ENCODE measurements around the gene CDKL4.
"Not testable (repeated sequence)": the region's sequence is repeated elsewhere in the genome, so short reads cannot be mapped to it uniquely, and the experiment has no call there.

The CDKL4 gene

GRCh38 chr2:39158351-39158750 is 85.4 kb downstream of the CDKL4 start:
- no peak for DNase-seq (ENCODE audit: low read depth, low spot score)
- H3K4me3 ChIP-seq, result no peak overlapping the region
- H3K36me3 ChIP-seq (ENCODE audit: insufficient read depth, low read length), result no peaks in the 10 kb centered on the region
- no peaks in the 10 kb centered on the region for H3K9me3 ChIP-seq (ENCODE audit: low read depth, low read length)
- no peak overlapping the region for H3K27ac ChIP-seq
- TF ChIP-seq FOXP2 (optimal IDR thresholded peaks at IDR 0.05; ENCODE audit: control extremely low read depth, extremely low read length, insufficient read depth) (no peak), EZH2 (IDR thresholded peaks at IDR 0.05) (no peak), POLR2AphosphoS5 (IDR thresholded peaks at IDR 0.05; ENCODE audit: borderline replicate concordance, low read depth, low read length) (no peak)
- no peak overlapping the region for H3K9ac ChIP-seq (ENCODE audit: insufficient read length)

- H3K27ac ChIP-seq, result no peak overlapping the region
- DNase-seq (ENCODE audit: low read depth, low spot score), result no peak
- TF ChIP-seq POLR2AphosphoS5 (IDR thresholded peaks at IDR 0.05; ENCODE audit: borderline replicate concordance, low read depth, low read length) (no peak), FOXP2 (optimal IDR thresholded peaks at IDR 0.05; ENCODE audit: control extremely low read depth, extremely low read length, insufficient read depth) (no peak), EZH2 (IDR thresholded peaks at IDR 0.05) (no peak)
- no peaks in the 10 kb centered on the region for H3K36me3 ChIP-seq (ENCODE audit: insufficient read depth, low read length)
- no peak overlapping the region for H3K9ac ChIP-seq (ENCODE audit: insufficient read length)
- no peaks in the 10 kb centered on the region for H3K9me3 ChIP-seq (ENCODE audit: low read depth, low read length)
- H3K4me3 ChIP-seq, result no peak overlapping the region
Observed at GRCh38 chr2:39156846-39157245, 86.9 kb downstream of the CDKL4 start.

DNA sequence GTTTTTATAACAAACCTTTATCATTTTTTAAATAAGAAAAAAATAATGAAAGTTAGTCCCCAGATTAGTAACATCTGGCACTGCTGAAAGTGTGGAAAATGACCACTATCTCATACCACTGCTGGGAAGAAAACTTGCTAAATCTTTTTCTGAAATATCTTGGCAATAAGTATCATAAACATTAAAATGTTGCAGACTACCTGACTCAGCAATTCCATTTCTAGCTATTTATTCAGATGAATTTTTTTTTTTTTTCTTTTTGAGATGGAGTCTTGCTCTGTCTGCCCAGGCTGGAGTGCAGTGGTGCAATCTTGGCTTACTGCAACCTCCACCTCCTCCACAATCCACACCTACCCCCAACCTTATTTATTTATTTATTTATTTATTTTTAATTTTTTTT is 87.7 kb downstream of the CDKL4 start:
- TF ChIP-seq POLR2AphosphoS5 (IDR thresholded peaks at IDR 0.05; ENCODE audit: borderline replicate concordance, low read depth, low read length), result no peak
- no peak for TF ChIP-seq EZH2 (IDR thresholded peaks at IDR 0.05)
- TF ChIP-seq FOXP2 (optimal IDR thresholded peaks at IDR 0.05; ENCODE audit: control extremely low read depth, extremely low read length, insufficient read depth), result no peak
- no peaks in the 10 kb centered on the region for H3K36me3 ChIP-seq (ENCODE audit: insufficient read depth, low read length)
- DNase-seq (ENCODE audit: low read depth, low spot score), result no peak
- H3K9ac ChIP-seq (ENCODE audit: insufficient read length), result peak overlapping the region; percentile 32
- H3K9me3 ChIP-seq (ENCODE audit: low read depth, low read length), result no peaks in the 10 kb centered on the region
- H3K4me3 ChIP-seq, result peak overlapping the region; percentile 26; the same call in 1 of the 2 replicates
- peak overlapping the region; percentile 76 for H3K27ac ChIP-seq

DNA sequence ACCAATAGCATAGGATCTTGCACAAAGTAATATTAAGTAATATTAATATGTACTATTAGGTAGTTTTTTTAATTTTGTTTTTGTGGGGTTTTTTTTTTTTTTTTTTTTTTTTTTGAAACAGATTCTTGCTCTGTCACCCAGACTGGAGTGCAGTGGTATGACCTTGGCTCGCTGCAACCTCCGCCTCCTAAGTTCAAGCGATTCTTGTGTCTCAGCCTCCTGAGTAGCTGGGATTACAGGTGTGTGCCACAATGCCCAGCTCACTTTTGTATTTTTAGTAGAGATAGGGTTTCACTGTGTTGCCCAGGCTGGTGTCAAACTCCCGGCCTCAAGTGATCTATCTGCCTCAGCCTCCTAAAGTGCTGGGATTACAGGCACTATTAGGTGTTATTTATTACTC is 88.2 kb downstream of the CDKL4 start:
- DNase-seq (ENCODE audit: low read depth, low spot score), result not testable (repeated sequence)
- H3K27ac ChIP-seq, result peak overlapping the region; percentile 76

DNA sequence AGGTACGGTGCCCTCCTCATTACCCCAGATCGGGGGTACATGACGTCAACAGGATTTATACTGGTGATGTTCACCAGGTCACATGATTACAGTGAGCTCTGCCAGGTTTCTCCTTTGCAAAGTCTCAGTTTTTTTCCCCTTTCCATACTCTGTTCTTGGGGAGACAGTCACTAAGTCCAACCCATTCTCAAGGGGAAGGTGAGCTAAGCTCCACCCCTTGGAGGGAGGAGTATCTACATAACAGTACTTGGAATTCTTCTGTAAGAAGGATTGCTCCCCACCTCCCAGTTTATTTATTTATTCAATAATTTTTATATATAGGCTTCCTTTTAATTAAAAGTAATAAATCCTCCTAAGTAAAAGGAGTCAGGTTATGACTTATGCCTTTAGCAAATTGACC is 88.8 kb downstream of the CDKL4 start:
- Histone ChIP-seq H3K4me3 (no peak overlapping the region), H3K36me3 (ENCODE audit: insufficient read depth, low read length) (no peaks in the 10 kb centered on the region), H3K27ac (no peak overlapping the region), H3K9ac (ENCODE audit: insufficient read length) (no peak overlapping the region), H3K9me3 (ENCODE audit: low read depth, low read length) (no peaks in the 10 kb centered on the region)
- no peak for DNase-seq (ENCODE audit: low read depth, low spot score)
- TF ChIP-seq POLR2AphosphoS5 (IDR thresholded peaks at IDR 0.05; ENCODE audit: borderline replicate concordance, low read depth, low read length) (no peak), FOXP2 (optimal IDR thresholded peaks at IDR 0.05; ENCODE audit: control extremely low read depth, extremely low read length, insufficient read depth) (no peak), EZH2 (IDR thresholded peaks at IDR 0.05) (no peak)

More for the DNA sequence above, 88.2 kb downstream of the CDKL4 start:
- H3K9me3 ChIP-seq (ENCODE audit: low read depth, low read length); H3K9ac ChIP-seq (ENCODE audit: insufficient read length); H3K36me3 ChIP-seq (ENCODE audit: insufficient read depth, low read length); H3K4me3 ChIP-seq: not testable (repeated sequence)

DNA sequence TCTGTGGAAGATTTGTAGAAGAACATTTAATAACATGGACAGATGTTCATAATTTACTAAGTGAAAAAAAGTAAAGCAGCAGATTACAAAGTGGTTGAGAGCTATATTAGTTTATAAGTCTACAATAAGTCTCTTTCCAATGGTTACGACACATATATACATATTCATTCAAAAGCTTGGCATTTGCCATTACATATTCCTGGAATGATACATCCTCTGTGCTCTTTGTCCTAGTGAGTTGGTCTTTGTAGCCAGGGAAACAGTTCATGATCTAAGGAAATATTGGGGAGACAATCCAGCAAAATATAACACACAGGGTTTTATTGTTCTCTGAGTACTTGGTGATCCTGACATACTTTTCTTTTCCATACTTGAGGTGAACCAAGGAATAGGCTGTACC is 90.5 kb downstream of the CDKL4 start:
- no peak overlapping the region for H3K9ac ChIP-seq (ENCODE audit: insufficient read length)
- TF ChIP-seq POLR2AphosphoS5 (IDR thresholded peaks at IDR 0.05; ENCODE audit: borderline replicate concordance, low read depth, low read length) (no peak), FOXP2 (optimal IDR thresholded peaks at IDR 0.05; ENCODE audit: control extremely low read depth, extremely low read length, insufficient read depth) (no peak), EZH2 (IDR thresholded peaks at IDR 0.05) (no peak)
- H3K36me3 ChIP-seq (ENCODE audit: insufficient read depth, low read length), result no peaks in the 10 kb centered on the region
- no peaks in the 10 kb centered on the region for H3K9me3 ChIP-seq (ENCODE audit: low read depth, low read length)
- DNase-seq (ENCODE audit: low read depth, low spot score), result no peak
- no peak overlapping the region for H3K4me3 ChIP-seq
- no peak overlapping the region for H3K27ac ChIP-seq

GRCh38 chr2:39152504-39152903 is 91.3 kb downstream of the CDKL4 start:
- TF ChIP-seq POLR2AphosphoS5 (IDR thresholded peaks at IDR 0.05; ENCODE audit: borderline replicate concordance, low read depth, low read length) (no peak), EZH2 (IDR thresholded peaks at IDR 0.05) (no peak), FOXP2 (optimal IDR thresholded peaks at IDR 0.05; ENCODE audit: control extremely low read depth, extremely low read length, insufficient read depth) (no peak)
- Histone ChIP-seq H3K9ac (ENCODE audit: insufficient read length) (no peak overlapping the region), H3K36me3 (ENCODE audit: insufficient read depth, low read length) (no peaks in the 10 kb centered on the region), H3K9me3 (ENCODE audit: low read depth, low read length) (no peaks in the 10 kb centered on the region), H3K27ac (no peak overlapping the region), H3K4me3 (no peak overlapping the region)
- DNase-seq (ENCODE audit: low read depth, low spot score), result no peak

DNA sequence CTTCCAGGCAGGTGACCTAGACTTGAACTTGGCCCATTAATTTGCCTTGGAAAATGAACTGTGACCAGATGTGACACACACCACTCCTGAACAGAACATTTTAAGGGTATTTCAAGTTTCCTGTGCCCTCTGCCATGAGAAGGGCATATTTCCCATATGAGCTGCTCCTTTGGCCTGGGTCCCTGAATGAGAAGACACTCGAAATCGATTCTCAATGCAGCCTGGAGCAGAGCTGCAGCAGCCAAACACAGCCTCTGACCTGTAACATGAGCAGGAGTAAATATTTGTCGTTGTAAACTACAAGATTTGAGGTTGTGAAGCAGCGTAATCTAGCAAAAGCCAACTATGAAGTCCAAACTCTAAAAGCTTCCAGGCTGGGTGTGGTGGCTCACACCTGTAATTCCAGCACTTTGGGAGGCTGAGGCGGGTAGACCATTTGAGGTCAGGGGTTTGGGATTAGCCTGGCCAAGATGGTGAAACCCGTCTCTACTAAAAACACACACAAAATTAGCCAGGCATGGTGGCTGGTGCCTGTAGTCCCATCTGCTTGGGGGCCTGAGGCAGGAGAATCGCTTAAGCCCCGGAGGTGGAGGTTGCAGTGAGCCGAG is 92.8 kb downstream of the CDKL4 start:
- Histone ChIP-seq H3K9me3 (ENCODE audit: low read depth, low read length) (no peaks in the 10 kb centered on the region), H3K9ac (ENCODE audit: insufficient read length) (no peak overlapping the region), H3K27ac (no peak overlapping the region), H3K36me3 (ENCODE audit: insufficient read depth, low read length) (no peaks in the 10 kb centered on the region), H3K4me3 (no peak overlapping the region)
- TF ChIP-seq POLR2AphosphoS5 (IDR thresholded peaks at IDR 0.05; ENCODE audit: borderline replicate concordance, low read depth, low read length), result no peak
- TF ChIP-seq EZH2 (IDR thresholded peaks at IDR 0.05), result no peak
- no peak for TF ChIP-seq FOXP2 (optimal IDR thresholded peaks at IDR 0.05; ENCODE audit: control extremely low read depth, extremely low read length, insufficient read depth)
- DNase-seq (ENCODE audit: low read depth, low spot score), result no peak

DNA sequence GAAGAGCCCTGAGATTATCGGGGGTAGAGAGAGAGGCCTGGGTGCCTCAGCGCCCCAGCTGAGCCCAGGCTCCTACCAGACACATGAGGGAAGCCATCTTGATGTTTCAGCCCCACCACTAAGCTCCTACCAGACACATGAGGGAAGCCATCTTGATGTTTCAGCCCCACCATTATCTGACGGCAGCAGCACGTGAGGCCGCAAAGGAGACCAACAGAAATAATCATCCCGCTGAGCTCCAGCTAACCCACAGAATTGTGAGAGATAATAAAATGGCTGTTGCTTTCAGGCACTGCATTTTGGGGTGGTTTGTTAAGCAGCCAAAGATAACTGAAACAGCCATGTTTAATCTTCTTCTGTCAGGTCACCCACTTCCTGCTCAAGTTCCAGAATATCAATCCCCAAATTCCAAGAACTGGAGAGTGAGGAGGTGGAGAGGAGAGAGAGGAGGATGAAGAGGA is 93.6 kb downstream of the CDKL4 start:
- no peak for DNase-seq (ENCODE audit: low read depth, low spot score)
- TF ChIP-seq FOXP2 (optimal IDR thresholded peaks at IDR 0.05; ENCODE audit: control extremely low read depth, extremely low read length, insufficient read depth), result no peak
- TF ChIP-seq EZH2 (IDR thresholded peaks at IDR 0.05), result no peak
- no peak for TF ChIP-seq POLR2AphosphoS5 (IDR thresholded peaks at IDR 0.05; ENCODE audit: borderline replicate concordance, low read depth, low read length)
- H3K27ac ChIP-seq, result no peak overlapping the region

More for the DNA sequence above, 93.6 kb downstream of the CDKL4 start:
- Histone ChIP-seq H3K4me3 (no peak overlapping the region), H3K9ac (ENCODE audit: insufficient read length) (no peak overlapping the region), H3K9me3 (ENCODE audit: low read depth, low read length) (no peaks in the 10 kb centered on the region), H3K36me3 (ENCODE audit: insufficient read depth, low read length) (no peaks in the 10 kb centered on the region)
